Inflammatory macrophage (primary cell): ENCODE measurements around the gene ZNF71.

Experiments
- DNase-seq, 2 donors: peaks; one replicate each; pipeline ENCODE4 v3.0.0-alpha.2; 2020 to 2022
- total RNA-seq, 18 experiments: gene quantifications; one replicate each; lab custom pipeline; 2026; ENCODE audit warnings: mixed read lengths in 6 of 18, inconsistent platforms in 2 of 18; lab: John Stamatoyannopoulos, UW

ZNF71 gene
- total RNA-seq, result 2.5 to 10.6 (median 6.9) reads per million in 18 experiments

GRCh38 chr19:56594783-56595547 lies at the start of gene ZNF71:
ZNF71 (plus strand) TSS chr19:56595302; CDS start chr19:56601559, 6,257 bp downstream.
- DNase-seq, result peak; percentile 80 to 88

- no peak for DNase-seq
Measured at GRCh38 chr19:56547535-56547934, 47.6 kb upstream of the ZNF71 start.

GRCh38 chr19:56554272-56554869 lies 40.7 kb upstream of the ZNF71 start:
- DNase-seq, result no peak

- no peak for DNase-seq
Measured at GRCh38 chr19:56562766-56563165, 32.3 kb upstream of the ZNF71 start.

- peak; percentile 24 to 44 for DNase-seq
Measured at GRCh38 chr19:56566904-56567273, 28.2 kb upstream of the ZNF71 start.

GRCh38 chr19:56567274-56568120 lies 27.6 kb upstream of the ZNF71 start, which contains the start of gene ZNF470:
ZNF470 (plus strand) TSS chr19:56567468; CDS start chr19:56570312, 2,844 bp downstream.
- peak; percentile 93 to 94 for DNase-seq

GRCh38 chr19:56572589-56572988 lies 22.5 kb upstream of the ZNF71 start:
- no peak for DNase-seq

- no peak for DNase-seq
Measured at GRCh38 chr19:56573914-56574313, 21.2 kb upstream of the ZNF71 start.

- no peak for DNase-seq
Measured at GRCh38 chr19:56577719-56578602, 17.1 kb upstream of the ZNF71 start.

GRCh38 chr19:56594446-56594782 lies 688 bp upstream of the ZNF71 start:
- no peak for DNase-seq

- no peak for DNase-seq
Measured at GRCh38 chr19:56595548-56595899, 422 bp downstream of the ZNF71 start.

GRCh38 chr19:56596676-56597075 lies 1.6 kb downstream of the ZNF71 start:
- no peak for DNase-seq

GRCh38 chr19:56597696-56598095 lies 2.6 kb downstream of the ZNF71 start:
- no peak for DNase-seq

GRCh38 chr19:56601375-56601774 lies 6.3 kb downstream of the ZNF71 start:
- no peak for DNase-seq

GRCh38 chr19:56603829-56604228 lies 8.7 kb downstream of the ZNF71 start:
- no peak for DNase-seq

GRCh38 chr19:56608274-56608964 lies 13.3 kb downstream of the ZNF71 start:
- no peak for DNase-seq

- DNase-seq, result no peak
Measured at GRCh38 chr19:56611288-56611687, 16.2 kb downstream of the ZNF71 start.

- no peak for DNase-seq
Measured at GRCh38 chr19:56612737-56613136, 17.6 kb downstream of the ZNF71 start.

GRCh38 chr19:56613639-56614038 lies 18.5 kb downstream of the ZNF71 start:
- no peak for DNase-seq

- DNase-seq, result no peak
Measured at GRCh38 chr19:56617531-56617930, 22.4 kb downstream of the ZNF71 start.

GRCh38 chr19:56619121-56619520 lies 24.0 kb downstream of the ZNF71 start:
- no peak for DNase-seq

GRCh38 chr19:56622374-56622773 lies 27.3 kb downstream of the ZNF71 start:
- no peak for DNase-seq
